Fibroblast of skin of left quadriceps (primary cell): ENCODE results near the gene KLHL34.

ENCODE experiments used
- DNase-seq, 2 experiments: peaks; one replicate each; pipeline ENCODE4 v3.0.0-alpha.2; 2013; ENCODE audit warnings: low read depth in 2 of 2

KLHL34 gene

DNA sequence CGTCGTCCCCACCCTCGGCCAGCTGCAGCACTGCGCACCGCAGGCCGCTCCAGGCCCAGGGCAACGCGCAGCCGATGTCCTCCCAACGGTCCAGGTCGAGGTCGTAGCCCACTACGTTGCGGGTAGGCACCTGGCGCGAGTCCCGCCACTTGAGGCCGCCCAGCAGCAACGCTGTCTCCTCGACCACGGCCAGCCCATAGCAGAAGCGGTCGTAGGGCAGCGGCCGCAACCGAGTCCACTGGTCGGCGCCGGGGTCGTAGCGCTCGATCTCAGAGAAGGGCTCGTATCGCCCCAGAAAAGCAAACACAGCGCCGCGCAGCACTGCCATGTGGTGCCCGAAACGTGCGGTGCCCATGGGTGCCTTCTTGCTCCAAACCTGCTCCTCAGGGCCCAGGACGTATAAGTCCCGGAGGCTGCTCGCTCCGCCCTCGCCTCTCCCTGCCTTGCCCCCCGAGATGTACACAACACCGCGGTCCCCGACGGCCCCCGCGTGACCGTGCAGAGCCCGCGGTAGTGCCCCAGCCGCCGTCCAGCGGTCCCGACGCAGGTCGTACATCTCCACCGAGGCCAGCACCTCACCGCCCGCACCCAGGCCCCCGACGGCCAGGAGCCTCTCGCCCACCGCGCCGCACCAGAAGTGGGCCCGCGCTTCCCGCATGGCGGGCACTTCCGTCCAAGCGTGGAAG, 2.1 kb downstream of the KLHL34 start:
- no peak for DNase-seq

DNA sequence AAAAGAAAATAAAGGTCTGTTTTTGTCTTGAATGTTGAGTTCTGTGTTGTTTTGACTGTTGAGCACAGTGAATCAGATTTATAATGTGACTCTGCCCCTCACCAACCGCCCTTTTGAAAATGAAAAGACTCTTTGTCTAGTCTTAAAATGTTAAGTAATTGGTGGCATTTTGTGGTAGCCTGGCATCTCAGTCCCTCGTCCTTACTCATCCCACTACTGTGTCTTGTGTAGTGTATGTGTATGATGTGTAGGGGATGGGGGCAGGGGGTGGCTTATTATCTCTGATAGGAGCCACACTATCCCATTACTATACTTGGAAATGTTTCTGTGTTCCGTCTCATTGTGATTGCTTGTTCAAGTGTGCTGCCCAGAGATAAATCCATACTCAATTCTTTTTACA, 12.2 kb downstream of the KLHL34 start:
- DNase-seq, result no peak

DNA sequence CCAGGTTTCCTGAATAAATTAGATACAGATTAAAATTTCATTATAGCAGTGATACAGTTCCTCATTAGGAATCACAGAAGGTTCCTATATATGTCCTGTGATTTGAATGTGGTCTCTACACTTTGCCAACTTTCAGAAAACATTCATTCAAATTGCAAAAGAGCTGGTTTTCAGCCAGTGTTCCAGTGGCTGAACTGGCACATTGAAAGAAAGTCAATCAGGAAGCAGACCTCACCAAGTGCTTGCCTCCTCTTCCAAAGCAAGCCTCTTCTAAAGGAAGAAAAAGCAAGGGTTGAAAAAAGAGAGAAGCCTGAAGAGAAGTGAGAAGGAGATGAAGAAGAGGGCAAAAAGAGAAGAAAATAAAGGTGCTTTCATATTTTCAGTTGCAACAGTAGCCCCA, 12.7 kb downstream of the KLHL34 start:
- no peak for DNase-seq

DNA sequence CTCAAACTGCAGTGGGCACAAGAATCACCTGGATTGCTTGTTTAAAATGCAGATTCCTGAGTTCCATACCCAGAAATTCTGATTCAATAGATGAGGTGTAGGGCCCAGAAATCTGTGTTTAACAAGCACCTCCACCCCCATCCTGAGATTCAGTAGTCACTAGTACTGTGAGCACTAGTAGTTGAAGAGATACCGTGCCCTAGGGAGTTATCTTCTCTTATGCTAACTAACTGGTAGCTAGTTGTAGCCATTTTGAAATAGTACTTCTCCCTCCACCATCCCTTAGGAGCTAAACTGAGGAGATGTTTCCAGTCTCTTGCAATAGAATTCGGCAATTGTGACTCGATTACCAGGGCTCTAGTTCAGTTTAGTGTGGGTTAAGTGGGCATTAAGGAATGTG, 18.4 kb downstream of the KLHL34 start:
- DNase-seq, result no peak

DNA sequence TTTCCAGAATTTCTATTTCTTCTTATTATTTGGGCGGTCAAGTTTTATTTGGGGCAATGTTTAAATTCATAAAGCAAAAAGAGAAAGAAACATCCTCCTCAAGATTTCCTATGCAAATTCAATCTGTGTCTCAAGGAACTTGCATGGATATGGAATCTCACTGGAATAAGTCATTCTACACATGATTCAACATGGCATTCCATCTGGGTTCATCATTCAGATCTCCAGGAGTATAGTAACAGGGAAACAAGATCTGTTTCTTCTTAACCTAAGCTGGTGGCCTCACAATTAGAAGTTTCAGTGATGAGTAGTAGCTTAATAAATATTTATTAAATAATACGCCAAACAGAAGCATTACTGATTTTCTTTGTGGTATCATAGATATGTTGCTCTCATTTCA, 19.8 kb downstream of the KLHL34 start:
- DNase-seq, result peak; percentile 34 to 39

DNA sequence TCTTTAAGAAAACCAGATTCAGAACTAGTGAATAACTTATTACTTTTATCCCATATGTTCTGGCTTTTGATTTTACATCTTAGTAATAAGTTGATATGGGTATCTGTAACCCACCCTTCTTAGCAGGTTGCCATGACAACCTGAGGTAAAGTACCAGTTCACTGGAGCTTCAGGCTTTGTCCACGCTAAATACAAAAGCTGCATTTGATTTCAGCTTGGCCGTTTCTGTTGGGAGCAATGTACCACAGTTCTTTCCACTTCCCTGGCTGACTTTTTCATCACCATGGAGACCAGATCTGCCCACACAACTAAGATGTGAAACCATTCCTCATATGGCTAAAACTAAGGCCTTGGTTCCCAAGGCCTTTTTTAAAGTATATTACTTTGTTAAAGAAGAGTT, 26.1 kb downstream of the KLHL34 start:
- no peak for DNase-seq

DNA sequence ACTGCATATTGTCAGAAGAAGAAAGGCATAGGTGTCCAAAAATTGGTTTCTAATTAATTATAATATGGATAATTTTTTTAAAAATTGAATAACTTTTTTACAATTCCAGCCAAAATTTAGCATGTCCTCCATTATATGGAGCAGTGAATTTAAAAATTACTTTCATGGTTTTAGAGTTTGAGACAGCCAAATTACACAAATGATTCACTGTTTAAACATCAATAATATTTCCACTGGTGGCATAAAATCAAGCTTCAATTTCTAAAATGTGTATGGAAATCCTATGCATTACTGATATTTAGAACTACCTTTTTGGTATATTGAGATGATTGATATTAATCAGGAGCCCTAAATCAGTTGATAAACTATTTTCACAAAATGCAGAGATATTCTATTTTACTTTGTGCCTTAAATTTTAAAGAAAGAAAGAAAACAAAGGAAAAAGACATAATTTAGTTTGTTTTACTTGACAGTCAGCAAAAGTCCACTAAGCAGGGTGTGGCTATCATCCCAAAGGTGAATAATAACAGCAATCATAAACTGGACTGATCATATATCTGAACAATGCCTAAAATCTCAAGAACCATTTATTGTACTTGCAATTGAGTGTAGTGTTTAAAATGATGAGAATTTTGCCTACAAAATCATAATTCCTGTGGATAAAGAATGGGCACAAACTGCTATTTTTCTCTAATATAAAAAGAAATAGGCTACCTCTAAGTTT, 34.2 kb downstream of the KLHL34 start:
- no peak for DNase-seq

DNA sequence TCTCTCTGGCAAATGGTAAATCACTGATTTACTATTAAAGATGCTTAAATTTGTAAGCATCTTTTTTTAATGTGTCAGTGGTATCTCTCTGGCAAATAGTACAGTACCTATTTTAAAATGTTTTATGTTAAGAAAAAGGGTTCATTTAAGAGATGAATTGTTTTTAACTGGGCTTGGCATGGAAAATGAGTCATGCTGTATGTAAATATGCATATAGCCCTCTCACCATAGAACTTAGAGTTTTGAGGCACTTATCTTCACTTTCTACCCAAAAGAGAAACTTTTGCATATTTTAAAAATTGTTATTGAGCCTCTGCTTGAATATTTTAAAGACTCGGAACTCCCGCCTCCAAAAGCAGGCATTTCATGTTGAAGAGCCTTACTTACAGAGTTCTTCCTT, 37.9 kb downstream of the KLHL34 start:
- DNase-seq, result no peak

DNA sequence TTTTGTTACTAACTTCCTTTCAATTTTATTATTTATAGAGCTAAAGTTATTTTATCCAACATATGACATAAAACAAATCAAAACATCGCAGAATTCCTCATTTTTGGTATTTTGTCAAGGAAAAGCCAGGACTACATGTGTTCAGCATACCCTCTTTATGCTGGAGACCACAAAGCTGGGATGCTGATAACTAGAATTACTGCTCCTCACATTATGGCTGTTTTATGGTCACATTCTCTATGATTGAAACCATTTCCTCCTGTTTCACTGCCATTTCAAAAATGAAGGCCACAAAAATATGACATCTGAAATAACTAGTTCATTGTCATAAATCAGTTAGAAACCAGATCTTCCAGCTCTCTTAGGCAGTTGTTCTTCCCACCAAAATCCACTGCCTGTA, 41.7 kb downstream of the KLHL34 start:
- peak; percentile 53 to 54 for DNase-seq

DNA sequence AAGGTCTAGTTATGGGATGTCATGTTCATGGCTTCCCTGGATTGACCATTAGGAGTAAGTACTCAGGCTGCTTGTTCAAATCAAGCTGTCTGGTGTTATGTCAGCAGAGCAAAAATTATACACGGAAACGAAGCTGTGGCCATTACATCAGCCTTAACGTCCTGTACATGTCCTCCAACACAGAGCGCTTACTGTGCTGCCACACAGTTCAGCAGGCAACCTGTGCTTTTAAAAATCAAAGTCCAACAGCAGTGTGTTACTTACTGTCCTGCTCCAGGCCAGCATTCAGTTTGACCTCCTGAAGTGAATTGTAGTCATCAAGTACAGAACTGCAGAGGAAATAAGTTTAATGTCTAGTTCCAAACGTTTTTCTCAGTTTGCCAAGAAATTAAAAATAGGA, 46.0 kb downstream of the KLHL34 start:
- DNase-seq, result no peak

DNA sequence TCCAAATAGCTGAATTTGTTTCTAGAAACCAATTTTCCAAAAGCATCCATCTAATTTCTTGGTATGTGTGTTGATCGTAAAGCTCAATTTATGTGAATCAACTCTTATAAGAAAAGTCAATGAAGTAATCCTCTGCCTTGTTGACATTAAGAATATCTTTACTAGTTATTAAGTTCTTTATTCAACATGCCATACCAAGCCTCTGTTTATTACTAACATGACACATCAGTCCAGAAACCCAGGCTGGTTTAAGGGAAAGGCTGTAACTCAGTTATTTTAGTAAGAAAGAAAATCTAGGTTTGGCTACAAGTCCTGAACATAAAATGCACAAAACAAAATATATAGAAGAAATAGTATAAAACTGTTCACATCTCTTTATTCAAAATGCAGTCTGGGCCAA, 48.0 kb downstream of the KLHL34 start:
- no peak for DNase-seq

DNA sequence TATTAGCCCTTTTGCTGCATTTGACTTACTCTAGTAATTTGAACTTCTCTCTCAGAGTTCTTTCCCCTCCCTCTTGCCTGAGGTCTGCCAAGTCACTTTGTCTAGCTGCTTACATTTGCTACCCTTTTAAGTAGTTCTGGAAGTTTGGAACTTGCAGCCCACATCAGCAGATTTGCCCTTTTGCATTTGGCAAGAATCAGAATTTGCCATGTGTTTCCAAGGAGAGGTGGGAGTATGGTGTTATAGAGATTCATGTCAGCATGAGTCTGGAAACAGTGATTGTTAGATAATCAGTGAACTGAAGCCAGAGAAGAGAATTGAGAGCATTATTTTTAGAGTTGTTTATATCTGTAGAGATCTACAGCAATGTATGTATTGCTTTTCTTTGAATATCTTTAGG, 52.1 kb downstream of the KLHL34 start:
- no peak for DNase-seq
